ENCODE measurements around the gene SLC6A6. TPM values are rescaled to one million over a fixed set of nuclear protein-coding genes. Genes with fewer than 3 reads are reported as not detected.
"Not testable (repeated sequence)": the region's sequence is repeated elsewhere in the genome, so short reads cannot be mapped to it uniquely, and the experiment has no call there.

Gene SLC6A6
- total RNA-seq, 1 donor from 2014 or later: 5.7 TPM

- H3K36me3 ChIP-seq (ENCODE audit: control insufficient read depth in 3 of 3, insufficient read depth in 3 of 3, low read length in 3 of 3): peaks cover 0 to 13% (median 0%) of the 10 kb centered on the region in 3 donors
- no peak overlapping the region for H3K4me3 ChIP-seq (ENCODE audit: low read length in 3 of 3)
- H3K9ac ChIP-seq (ENCODE audit: low read depth in 1 of 3, low read length in 3 of 3): peak overlapping the region in 1 of 3 donors; percentile 57
- peaks cover 46 to 78% (median 65%) of the 10 kb centered on the region in 3 donors for H3K4me1 ChIP-seq (ENCODE audit: control insufficient read depth in 3 of 3, insufficient read depth in 3 of 3, low read length in 3 of 3)
- H3K9me3 ChIP-seq (ENCODE audit: control insufficient read depth in 3 of 3, low read length in 3 of 3): no peaks in the 10 kb centered on the region
- peak overlapping the region; percentile 1 for H3K27ac ChIP-seq (ENCODE audit: low read depth, low read length)
- H3K27me3 ChIP-seq (ENCODE audit: control insufficient read depth in 3 of 3, insufficient read depth in 3 of 3, low read length in 3 of 3): no peaks in the 10 kb centered on the region
These were observed 3.9 kb downstream of the SLC6A6 start for GRCh38 chr3:14406336-14406735.

DNA sequence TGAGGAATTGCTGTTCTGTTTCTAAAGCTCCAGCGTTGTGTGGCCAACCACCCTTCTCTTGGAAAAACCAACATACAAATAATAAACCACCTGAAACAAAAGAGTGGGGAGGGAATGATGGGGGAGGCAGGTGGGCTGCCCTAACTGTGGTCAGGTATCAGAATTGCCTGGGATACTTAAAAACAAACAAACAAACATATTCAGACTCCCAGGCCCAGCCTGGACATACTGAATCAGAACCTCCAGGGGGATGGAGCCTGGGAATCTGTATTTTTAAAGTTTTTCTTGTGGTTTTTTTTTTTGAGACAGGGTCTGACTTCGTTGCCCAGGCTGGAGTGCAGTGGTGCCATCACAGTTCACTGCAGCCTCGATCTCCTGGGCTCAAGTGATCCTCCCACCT, 4.4 kb downstream of the SLC6A6 start:
- Histone ChIP-seq H3K27me3 (ENCODE audit: control insufficient read depth in 3 of 3, insufficient read depth in 3 of 3, low read length in 3 of 3) (no peaks in the 10 kb centered on the region), H3K4me1 (ENCODE audit: control insufficient read depth in 3 of 3, insufficient read depth in 3 of 3, low read length in 3 of 3) (peaks cover 42 to 78% (median 64%) of the 10 kb centered on the region in 3 donors), H3K9ac (ENCODE audit: low read depth in 1 of 3, low read length in 3 of 3) (no peak overlapping the region), H3K36me3 (ENCODE audit: control insufficient read depth in 3 of 3, insufficient read depth in 3 of 3, low read length in 3 of 3) (peaks cover 0 to 16% (median 0%) of the 10 kb centered on the region in 3 donors), H3K27ac (ENCODE audit: low read depth, low read length) (no peak overlapping the region), H3K9me3 (ENCODE audit: control insufficient read depth in 3 of 3, low read length in 3 of 3) (no peaks in the 10 kb centered on the region), H3K4me3 (ENCODE audit: low read length in 3 of 3) (no peak overlapping the region)

DNA sequence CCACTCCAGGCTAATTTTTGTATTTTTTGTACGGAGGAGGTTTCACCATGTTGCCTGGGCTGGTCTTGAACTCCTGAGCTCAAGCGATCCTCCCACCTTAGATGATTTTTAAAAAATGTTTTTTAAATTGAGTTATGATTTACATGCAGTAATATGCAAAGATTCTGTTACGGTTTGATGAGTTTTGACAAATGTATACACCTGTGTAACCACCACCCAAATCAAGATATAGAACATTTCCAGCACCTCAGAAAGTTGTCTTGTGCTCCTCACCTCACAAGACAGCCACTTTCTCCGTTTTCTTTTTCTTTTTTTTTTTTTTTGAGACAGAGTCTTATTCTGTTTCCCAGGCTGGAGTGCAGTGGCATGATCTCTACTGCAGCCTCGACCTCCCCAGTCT, 4.8 kb downstream of the SLC6A6 start:
- peaks cover 37 to 74% (median 62%) of the 10 kb centered on the region in 3 donors for H3K4me1 ChIP-seq (ENCODE audit: control insufficient read depth in 3 of 3, insufficient read depth in 3 of 3, low read length in 3 of 3)
- no peak overlapping the region for H3K4me3 ChIP-seq (ENCODE audit: low read length in 3 of 3)
- no peak overlapping the region for H3K9ac ChIP-seq (ENCODE audit: low read depth in 1 of 3, low read length in 3 of 3)
- H3K27me3 ChIP-seq (ENCODE audit: control insufficient read depth in 3 of 3, insufficient read depth in 3 of 3, low read length in 3 of 3): no peaks in the 10 kb centered on the region
- no peak overlapping the region for H3K27ac ChIP-seq (ENCODE audit: low read depth, low read length)
- H3K9me3 ChIP-seq (ENCODE audit: control insufficient read depth in 3 of 3, low read length in 3 of 3): no peaks in the 10 kb centered on the region
- peaks cover 0 to 18% (median 0%) of the 10 kb centered on the region in 3 donors for H3K36me3 ChIP-seq (ENCODE audit: control insufficient read depth in 3 of 3, insufficient read depth in 3 of 3, low read length in 3 of 3)

- Histone ChIP-seq H3K36me3 (ENCODE audit: control insufficient read depth in 3 of 3, insufficient read depth in 3 of 3, low read length in 3 of 3) (peaks cover 0 to 18% (median 0%) of the 10 kb centered on the region in 3 donors), H3K4me1 (ENCODE audit: control insufficient read depth in 3 of 3, insufficient read depth in 3 of 3, low read length in 3 of 3) (peaks cover 29 to 66% (median 55%) of the 10 kb centered on the region in 3 donors)
- H3K9ac ChIP-seq (ENCODE audit: low read depth in 1 of 3, low read length in 3 of 3); H3K4me3 ChIP-seq (ENCODE audit: low read length in 3 of 3); H3K27ac ChIP-seq (ENCODE audit: low read depth, low read length); H3K27me3 ChIP-seq (ENCODE audit: control insufficient read depth in 3 of 3, insufficient read depth in 3 of 3, low read length in 3 of 3); H3K9me3 ChIP-seq (ENCODE audit: control insufficient read depth in 3 of 3, low read length in 3 of 3): not testable (repeated sequence)
These were observed 7.3 kb downstream of the SLC6A6 start for GRCh38 chr3:14409779-14410063.

DNA sequence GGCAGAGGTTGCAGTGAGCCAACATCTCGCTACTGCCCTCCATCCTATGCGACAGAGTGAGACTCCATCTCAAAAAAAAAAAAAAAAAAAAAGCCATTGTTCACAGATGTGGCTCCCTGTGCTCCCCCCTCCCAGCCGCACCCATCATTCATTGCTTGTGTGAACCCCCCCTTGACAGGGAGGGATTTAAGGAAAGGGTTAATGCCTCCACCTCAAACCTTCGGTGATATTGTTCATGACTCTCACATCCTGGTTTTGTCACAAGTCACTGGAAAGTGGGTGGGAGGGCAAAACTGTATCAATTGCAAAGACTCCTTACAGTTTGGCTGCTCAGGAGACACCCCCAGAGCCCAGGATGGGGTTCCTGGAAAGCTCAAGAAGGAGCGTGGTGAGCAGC, 7.7 kb downstream of the SLC6A6 start:
- peak overlapping the region; percentile 10 for H3K27ac ChIP-seq (ENCODE audit: low read depth, low read length)
- H3K27me3 ChIP-seq (ENCODE audit: control insufficient read depth in 3 of 3, insufficient read depth in 3 of 3, low read length in 3 of 3): no peaks in the 10 kb centered on the region

DNA sequence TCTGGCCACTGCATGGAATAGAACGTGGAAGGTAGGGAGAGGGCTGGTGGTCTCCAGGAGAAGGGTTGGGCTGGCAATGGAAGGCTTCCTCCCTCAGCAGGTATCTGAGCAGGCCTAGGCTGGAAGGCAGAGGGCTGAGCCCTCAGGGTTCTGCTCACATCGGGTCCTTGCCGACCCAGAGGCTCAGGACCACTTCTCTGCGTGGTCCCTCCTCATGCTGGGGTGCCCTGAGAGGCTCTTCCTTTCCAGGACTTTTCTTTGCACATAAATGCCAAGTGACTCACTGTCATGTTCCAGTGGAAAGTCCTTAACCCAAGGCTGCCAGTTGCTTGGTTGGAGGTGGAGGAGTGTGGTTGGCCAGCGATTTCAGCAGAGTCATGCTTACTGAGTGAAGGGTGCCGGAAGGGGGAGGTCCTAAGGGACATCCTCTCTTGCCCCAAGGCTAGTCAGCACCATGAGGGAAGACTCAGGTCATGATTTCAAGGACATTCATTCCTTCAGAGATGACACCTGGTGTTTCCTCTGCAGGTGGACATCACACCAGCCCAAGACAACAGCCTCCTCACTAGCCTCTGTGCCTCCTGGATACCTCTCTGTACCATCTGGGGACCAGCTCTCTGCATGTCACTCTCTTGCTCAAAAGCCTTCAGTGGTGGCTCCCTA, 8.2 kb downstream of the SLC6A6 start:
- H3K4me3 ChIP-seq (ENCODE audit: low read length in 3 of 3): no peak overlapping the region
- peaks cover 0 to 18% (median 0%) of the 10 kb centered on the region in 3 donors for H3K36me3 ChIP-seq (ENCODE audit: control insufficient read depth in 3 of 3, insufficient read depth in 3 of 3, low read length in 3 of 3)
- H3K9ac ChIP-seq (ENCODE audit: low read depth in 1 of 3, low read length in 3 of 3): peak overlapping the region in 1 of 3 donors; percentile 33
- H3K27me3 ChIP-seq (ENCODE audit: control insufficient read depth in 3 of 3, insufficient read depth in 3 of 3, low read length in 3 of 3): no peaks in the 10 kb centered on the region
- H3K9me3 ChIP-seq (ENCODE audit: control insufficient read depth in 3 of 3, low read length in 3 of 3): no peaks in the 10 kb centered on the region
- H3K4me1 ChIP-seq (ENCODE audit: control insufficient read depth in 3 of 3, insufficient read depth in 3 of 3, low read length in 3 of 3): peaks cover 20 to 57% (median 46%) of the 10 kb centered on the region in 3 donors
- H3K27ac ChIP-seq (ENCODE audit: low read depth, low read length): peak overlapping the region; percentile 10

More for the DNA sequence above, 7.7 kb downstream of the SLC6A6 start:
- peaks cover 0 to 18% (median 0%) of the 10 kb centered on the region in 3 donors for H3K36me3 ChIP-seq (ENCODE audit: control insufficient read depth in 3 of 3, insufficient read depth in 3 of 3, low read length in 3 of 3)
- H3K4me1 ChIP-seq (ENCODE audit: control insufficient read depth in 3 of 3, insufficient read depth in 3 of 3, low read length in 3 of 3): peaks cover 25 to 63% (median 51%) of the 10 kb centered on the region in 3 donors
- no peak overlapping the region for H3K4me3 ChIP-seq (ENCODE audit: low read length in 3 of 3)
- H3K9me3 ChIP-seq (ENCODE audit: control insufficient read depth in 3 of 3, low read length in 3 of 3): no peaks in the 10 kb centered on the region
- peak overlapping the region in 1 of 3 donors; percentile 33 for H3K9ac ChIP-seq (ENCODE audit: low read depth in 1 of 3, low read length in 3 of 3)

- peak overlapping the region; percentile 10 for H3K27ac ChIP-seq (ENCODE audit: low read depth, low read length)
- H3K4me1 ChIP-seq (ENCODE audit: control insufficient read depth in 3 of 3, insufficient read depth in 3 of 3, low read length in 3 of 3): peaks cover 16 to 52% (median 43%) of the 10 kb centered on the region in 3 donors
- no peak overlapping the region for H3K9ac ChIP-seq (ENCODE audit: low read depth in 1 of 3, low read length in 3 of 3)
- H3K27me3 ChIP-seq (ENCODE audit: control insufficient read depth in 3 of 3, insufficient read depth in 3 of 3, low read length in 3 of 3): no peaks in the 10 kb centered on the region
- H3K9me3 ChIP-seq (ENCODE audit: control insufficient read depth in 3 of 3, low read length in 3 of 3): no peaks in the 10 kb centered on the region
- peaks cover 0 to 21% (median under 1%) of the 10 kb centered on the region in 3 donors for H3K36me3 ChIP-seq (ENCODE audit: control insufficient read depth in 3 of 3, insufficient read depth in 3 of 3, low read length in 3 of 3)
- no peak overlapping the region for H3K4me3 ChIP-seq (ENCODE audit: low read length in 3 of 3)
These were observed 8.7 kb downstream of the SLC6A6 start for GRCh38 chr3:14411166-14411526.

GRCh38 chr3:14411988-14412387, 9.6 kb downstream of the SLC6A6 start:
- Histone ChIP-seq H3K27me3 (ENCODE audit: control insufficient read depth in 3 of 3, insufficient read depth in 3 of 3, low read length in 3 of 3) (no peaks in the 10 kb centered on the region), H3K36me3 (ENCODE audit: control insufficient read depth in 3 of 3, insufficient read depth in 3 of 3, low read length in 3 of 3) (peaks cover 4 to 24% (median 6%) of the 10 kb centered on the region in 3 donors), H3K4me1 (ENCODE audit: control insufficient read depth in 3 of 3, insufficient read depth in 3 of 3, low read length in 3 of 3) (peaks cover 16 to 46% (median 43%) of the 10 kb centered on the region in 3 donors), H3K9ac (ENCODE audit: low read depth in 1 of 3, low read length in 3 of 3) (peak overlapping the region in 1 of 3 donors; percentile 25), H3K27ac (ENCODE audit: low read depth, low read length) (no peak overlapping the region), H3K4me3 (ENCODE audit: low read length in 3 of 3) (no peak overlapping the region), H3K9me3 (ENCODE audit: control insufficient read depth in 3 of 3, low read length in 3 of 3) (no peaks in the 10 kb centered on the region)

DNA sequence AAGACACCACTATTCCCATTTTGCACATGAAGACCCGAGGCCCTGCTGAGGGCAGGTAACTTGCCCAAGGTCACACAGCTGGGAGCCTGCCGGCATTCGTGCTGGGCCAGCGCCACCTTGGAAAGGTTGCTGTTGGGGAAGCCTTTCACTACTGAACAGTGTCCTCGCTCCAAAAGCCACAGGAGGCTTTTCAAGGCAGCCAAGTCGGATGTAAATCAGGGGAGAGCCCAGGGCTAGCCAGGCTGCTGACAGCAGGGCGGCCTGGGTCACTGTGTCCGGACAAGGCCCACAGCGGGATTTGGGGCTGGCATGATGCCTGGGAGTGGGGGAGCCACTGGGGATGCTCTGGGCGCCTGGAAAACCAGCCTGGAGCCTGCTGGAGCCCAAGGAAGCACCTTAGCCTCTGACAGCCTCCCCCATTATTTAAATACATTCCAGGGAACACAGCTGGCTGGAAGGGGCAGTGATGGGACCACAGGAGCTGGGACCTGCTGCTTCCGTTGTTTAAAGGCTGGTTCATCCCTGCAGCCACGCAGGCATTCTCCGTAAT, 10.5 kb downstream of the SLC6A6 start:
- peak overlapping the region in 1 of 3 donors; percentile 50 for H3K9ac ChIP-seq (ENCODE audit: low read depth in 1 of 3, low read length in 3 of 3)
- H3K9me3 ChIP-seq (ENCODE audit: control insufficient read depth in 3 of 3, low read length in 3 of 3): no peaks in the 10 kb centered on the region
- H3K4me1 ChIP-seq (ENCODE audit: control insufficient read depth in 3 of 3, insufficient read depth in 3 of 3, low read length in 3 of 3): peaks cover 16 to 43% (median 41%) of the 10 kb centered on the region in 3 donors
- no peaks in the 10 kb centered on the region for H3K27me3 ChIP-seq (ENCODE audit: control insufficient read depth in 3 of 3, insufficient read depth in 3 of 3, low read length in 3 of 3)
- no peak overlapping the region for H3K4me3 ChIP-seq (ENCODE audit: low read length in 3 of 3)
- H3K36me3 ChIP-seq (ENCODE audit: control insufficient read depth in 3 of 3, insufficient read depth in 3 of 3, low read length in 3 of 3): peaks cover 4 to 24% (median 6%) of the 10 kb centered on the region in 3 donors
- H3K27ac ChIP-seq (ENCODE audit: low read depth, low read length): peak overlapping the region; percentile 45

- peak overlapping the region; percentile 45 for H3K27ac ChIP-seq (ENCODE audit: low read depth, low read length)
- no peaks in the 10 kb centered on the region for H3K9me3 ChIP-seq (ENCODE audit: control insufficient read depth in 3 of 3, low read length in 3 of 3)
- peaks cover 4 to 28% (median 7%) of the 10 kb centered on the region in 3 donors for H3K36me3 ChIP-seq (ENCODE audit: control insufficient read depth in 3 of 3, insufficient read depth in 3 of 3, low read length in 3 of 3)
- no peaks in the 10 kb centered on the region for H3K27me3 ChIP-seq (ENCODE audit: control insufficient read depth in 3 of 3, insufficient read depth in 3 of 3, low read length in 3 of 3)
- peaks cover 16 to 40% (median 37%) of the 10 kb centered on the region in 3 donors for H3K4me1 ChIP-seq (ENCODE audit: control insufficient read depth in 3 of 3, insufficient read depth in 3 of 3, low read length in 3 of 3)
- no peak overlapping the region for H3K4me3 ChIP-seq (ENCODE audit: low read length in 3 of 3)
- peak overlapping the region in 1 of 3 donors; percentile 50 for H3K9ac ChIP-seq (ENCODE audit: low read depth in 1 of 3, low read length in 3 of 3)
These were observed 11.1 kb downstream of the SLC6A6 start for GRCh38 chr3:14413381-14414071.

Data from skeletal muscle tissue (tissue), 4 donors.